Mammary epithelial cell (primary cell): ENCODE data around the gene KCNQ5.

Experiments
- CTCF ChIP-seq, 2 donors: IDR thresholded peaks in 1 of 2; conservative IDR thresholded peaks in 1 of 2; 2 replicates each; pipeline ENCODE4 v1.5.1; 2011 to 2012; ENCODE audit warnings: inconsistent platforms in 2 of 2, low read length in 2 of 2, mild to moderate bottlenecking in 2 of 2, control low read depth in 1 of 2, low read depth in 1 of 2; ENCODE audit not compliant: insufficient read depth in 1 of 2; ENCODE audit errors: extremely low read depth in 1 of 2
- EZH2 ChIP-seq: IDR thresholded peaks from 2 replicates; pipeline ENCODE4 v1.6.1; 2012; ENCODE audit warnings: low read length, inconsistent platforms, borderline replicate concordance

GRCh38 chr6:72820153-72820552 is 198.3 kb downstream of the KCNQ5 start:
- TF ChIP-seq CTCF (conservative IDR thresholded peaks at IDR 0.05 in 1 of 2, IDR thresholded peaks at IDR 0.05 in 1 of 2; ENCODE audit: extremely low read depth in 1 of 2, insufficient read depth in 1 of 2, low read depth in 1 of 2, low read length in 2 of 2) (no peak), EZH2 (no peak)
